K562 (cell line): ENCODE results near the gene LATS1. TPM values are rescaled to one million over a fixed set of nuclear protein-coding genes. Genes with fewer than 3 reads are reported as not detected.

ENCODE experiments used
- BRCA1 ChIP-seq, 2 experiments: fragments of 450-650 bp in 1 of 2; sonication (generic) in 1 of 2; formaldehyde crosslinking in 1 of 2; IDR thresholded peaks; 2 replicates each; pipeline versions ENCODE4 v1.5.0 to v1.6.1; 2017 to 2020; ENCODE audit warnings: mild to moderate bottlenecking in 1 of 2, missing genetic modification reagents in 1 of 2
- CBX5 ChIP-seq: IDR thresholded peaks from 2 replicates; pipeline ENCODE4 v1.6.1; 2014; ENCODE audit warnings: low read depth, borderline replicate concordance
- FOXA1 ChIP-seq: fragments of 450-650 bp; IDR thresholded peaks from 2 replicates; pipeline ENCODE4 v1.6.1; 2016; ENCODE audit warnings: mild to moderate bottlenecking, borderline replicate concordance
- FOXJ2 ChIP-seq: fragments of 200-800 bp; sonication (Bioruptor generic); IDR thresholded peaks from 2 replicates; pipeline ENCODE4 v1.6.1; 2016; ENCODE audit warnings: missing genetic modification characterization, missing compliant biosample characterization
- FOXJ3 ChIP-seq: sonication (generic); formaldehyde crosslinking; IDR thresholded peaks from 2 replicates; pipeline ENCODE4 v1.4.0; 2020; ENCODE audit warnings: mild to moderate bottlenecking, missing genetic modification reagents
- HLTF ChIP-seq: fragments of 450-650 bp; IDR thresholded peaks from 2 replicates; pipeline ENCODE4 v1.6.1; 2016
- MCM5 ChIP-seq: fragments of 450-650 bp; IDR thresholded peaks from 2 replicates; pipeline ENCODE4 v1.6.1; 2016; ENCODE audit warnings: low read depth
- MCM7 ChIP-seq, 2 experiments: fragments of 450-650 bp; IDR thresholded peaks; 2 replicates each; pipeline ENCODE4 v1.6.1; 2016 to 2018
- MYBL2 ChIP-seq, 2 experiments: fragments of 450-650 bp in 1 of 2; sonication (generic) in 1 of 2; formaldehyde crosslinking in 1 of 2; IDR thresholded peaks; 2 replicates each; pipeline versions ENCODE4 v1.6.1 to v1.8.1; 2017 to 2022; ENCODE audit warnings: borderline replicate concordance in 1 of 2, inconsistent platforms in 1 of 2, low read depth in 1 of 2, mild to moderate bottlenecking in 1 of 2, missing genetic modification reagents in 1 of 2, moderate library complexity in 1 of 2
- PCBP2 ChIP-seq: fragments of 200-400 bp; formaldehyde crosslinking; IDR thresholded peaks from 2 replicates; pipeline ENCODE4 v1.6.1; 2018; ENCODE audit warnings: low read length, low read depth, mild to moderate bottlenecking, moderate library complexity; ENCODE audit not compliant: poor library complexity, severe bottlenecking
- POLR2AphosphoS2 ChIP-seq: IDR thresholded peaks from 2 replicates; pipeline ENCODE4 v1.6.1; 2012; ENCODE audit warnings: low read length, improper control_type of control experiment
- POLR2AphosphoS5 ChIP-seq: IDR thresholded peaks from 2 replicates; pipeline ENCODE4 v1.6.1; 2011; ENCODE audit warnings: mild to moderate bottlenecking, low read depth, low read length, moderate library complexity; ENCODE audit not compliant: control insufficient read depth, insufficient read depth
- POLR2B ChIP-seq: fragments of 450-650 bp; IDR thresholded peaks from 2 replicates; pipeline ENCODE4 v1.6.1; 2018; ENCODE audit warnings: low read depth; ENCODE audit not compliant: partially characterized antibody
- SRF ChIP-seq, 2 experiments: fragments of 250-450, 450-650 bp in 1 of 2; sonication (Bioruptor Pico) in 1 of 2; sonication (generic) in 1 of 2; formaldehyde crosslinking; IDR thresholded peaks; 2 replicates each; pipeline versions ENCODE4 v1.5.0 to v1.5.1; 2020 to 2022; ENCODE audit warnings: mild to moderate bottlenecking in 1 of 2, missing genetic modification reagents in 1 of 2
- STAT5A ChIP-seq: IDR thresholded peaks from 2 replicates; pipeline ENCODE4 v1.6.1; 2012; ENCODE audit warnings: low read length, inconsistent platforms, borderline replicate concordance
- XRCC3 ChIP-seq: fragments of 450-650 bp; IDR thresholded peaks from 2 replicates; pipeline ENCODE4 v1.6.1; 2017; ENCODE audit warnings: mild to moderate bottlenecking, moderate library complexity
- ZEB2 ChIP-seq: fragments of 450-650 bp; IDR thresholded peaks from 2 replicates; pipeline ENCODE4 v1.6.1; 2016
- ZNF133 ChIP-seq: fragments of 250-450 bp; sonication (Bioruptor Pico); IDR thresholded peaks from 2 replicates; pipeline ENCODE4 v1.4.0; 2020; ENCODE audit warnings: mild to moderate bottlenecking
- ZNF174 ChIP-seq: fragments of 250-450 bp; sonication (Bioruptor Pico); IDR thresholded peaks from 2 replicates; pipeline ENCODE4 v1.4.0; 2020; ENCODE audit warnings: mild to moderate bottlenecking
- polyA plus RNA-seq, 8 experiments: library from polyadenylated mRNA; depleted of rRNA in 4 of 8; stranded (reverse) in 5 of 8; unstranded in 3 of 8; fragments of >200 nt; fragmentation: Nextera tagmentation in 2 of 8; fragmentation: Illumina TruSeq in 1 of 8; extraction: Ambion mirVana in 2 of 8; extraction: Trizol in 1 of 8; gene quantifications; 2 replicates each; pipeline versions ENCODE4 v1.2.1 to v1.2.3, GENCODE V29; 2011 to 2014; ENCODE audit warnings: inconsistent platforms in 1 of 8, missing spikeins in 1 of 8
- total RNA-seq, 7 experiments: library from RNA; depleted of rRNA in 6 of 7; stranded (reverse); fragments of >200 nt in 6 of 7; fragmentation: Illumina TruSeq in 2 of 7; extraction: Trizol in 2 of 7; gene quantifications; 2 replicates each; pipeline versions ENCODE4 v1.2.1 to v1.2.3, GENCODE V29; 2011 to 2021; ENCODE audit warnings: low replicate concordance in 1 of 7
- TF ChIP-seq, protein P1 (sequence below): conservative IDR thresholded peaks from 2 replicates; pipeline ENCODE4 v1.6.1; 2011; ENCODE audit warnings: low read depth, mild to moderate bottlenecking, low read length; ENCODE audit not compliant: control insufficient read depth
- TF ChIP-seq, protein P2 (sequence below): fragments of 450-650 bp; formaldehyde crosslinking; IDR thresholded peaks from 2 replicates; pipeline ENCODE4 v1.4.0; 2020; ENCODE audit warnings: mild to moderate bottlenecking, moderate library complexity
- TF ChIP-seq, protein P3 (sequence below): fragments of 450-650 bp; IDR thresholded peaks from 2 replicates; pipeline ENCODE4 v1.7.1; 2018; ENCODE audit warnings: mild to moderate bottlenecking, low read depth; ENCODE audit not compliant: partially characterized antibody

LATS1 gene
- total and polyA plus RNA-seq, 9 of the 15 experiments (the other 6 are each of a cell fraction or from before 2014, with no cell fraction given): 5.0 to 36.3 (median 18.4) TPM

DNA sequence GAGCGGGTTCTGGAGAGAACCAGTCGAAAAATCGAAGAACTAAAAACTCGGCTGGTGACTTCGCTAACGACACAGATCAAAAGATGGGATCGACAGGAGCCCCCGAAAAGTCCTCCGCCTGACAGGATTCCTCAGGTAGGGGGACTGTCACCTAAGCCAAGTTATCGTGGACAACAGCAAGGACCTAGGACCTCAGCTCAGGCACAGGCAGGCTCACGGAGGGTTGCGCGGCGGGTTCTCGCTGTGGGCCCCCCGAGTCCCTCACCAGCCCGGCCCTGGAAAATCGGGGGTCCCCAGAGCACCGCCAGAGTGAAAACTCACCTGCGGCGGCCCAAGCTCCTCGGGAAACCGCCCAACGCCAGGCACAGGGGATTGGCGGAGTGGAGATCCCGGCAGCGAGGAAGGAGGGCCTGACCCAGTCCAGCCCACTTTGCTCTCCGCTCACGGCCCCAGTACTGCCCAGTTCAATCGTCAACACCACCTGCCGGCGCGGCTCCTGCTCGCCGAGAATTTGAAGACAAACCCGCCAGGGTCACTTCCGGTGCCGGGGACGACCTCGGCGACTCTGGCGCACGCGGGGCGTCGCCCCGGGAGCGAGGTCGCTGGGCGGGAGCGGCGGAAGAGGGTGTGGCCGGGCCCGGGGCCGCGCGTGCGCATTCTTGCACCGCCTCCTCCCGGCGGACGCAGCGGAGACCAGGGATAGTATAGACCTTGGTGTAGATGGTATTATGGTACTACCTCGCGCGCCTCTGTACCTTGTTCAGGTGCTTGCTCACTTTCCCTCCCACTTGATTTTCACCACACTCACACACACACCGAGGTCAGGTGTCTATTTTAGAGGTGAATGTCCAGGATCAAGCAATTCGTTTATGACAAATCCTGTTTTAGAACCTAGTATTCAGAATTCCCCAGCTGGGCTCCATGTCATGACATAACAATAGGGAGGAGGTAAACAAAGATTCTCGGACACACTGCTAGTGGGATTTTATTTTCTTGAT is 69.5 kb downstream of the LATS1 start, which contains the start of gene KATNA1 (continued):
- TF ChIP-seq POLR2B (peak; percentile 86), FOXA1 (no peak), FOXJ2 (tag) (peak; percentile 75), MCM7 (IDR thresholded peaks at IDR 0.05) (no peak), BRCA1 (IDR thresholded peaks at IDR 0.05) (no peak), BRCA1 (CRISPR knock-in tag; IDR thresholded peaks at IDR 0.05) (no peak), CBX5 (peak; percentile 26; the same call in 1 of the 2 replicates), MCM5 (no peak), ZNF174 (no peak), MYBL2 (IDR thresholded peaks at IDR 0.05; ENCODE audit: low read depth) (peak; percentile 64), MYBL2 (CRISPR knock-in tag; IDR thresholded peaks at IDR 0.05; ENCODE audit: borderline replicate concordance) (peak; percentile 23; the same call in 1 of the 2 replicates), XRCC3 (no peak), POLR2AphosphoS5 (peak; percentile 84), POLR2AphosphoS2 (no peak), ZEB2 (peak; percentile 73; the same call in 1 of the 2 replicates), HLTF (peak; percentile 58; the same call in 1 of the 2 replicates), ZNF133 (no peak), STAT5A (no peak), PCBP2 (no peak), FOXJ3 (no peak), SRF (CRISPR knock-in tag; IDR thresholded peaks at IDR 0.05) (peak; percentile 10 to 87; a peak in 2 of 4 replicates)
- TF ChIP-seq, protein P1, sequence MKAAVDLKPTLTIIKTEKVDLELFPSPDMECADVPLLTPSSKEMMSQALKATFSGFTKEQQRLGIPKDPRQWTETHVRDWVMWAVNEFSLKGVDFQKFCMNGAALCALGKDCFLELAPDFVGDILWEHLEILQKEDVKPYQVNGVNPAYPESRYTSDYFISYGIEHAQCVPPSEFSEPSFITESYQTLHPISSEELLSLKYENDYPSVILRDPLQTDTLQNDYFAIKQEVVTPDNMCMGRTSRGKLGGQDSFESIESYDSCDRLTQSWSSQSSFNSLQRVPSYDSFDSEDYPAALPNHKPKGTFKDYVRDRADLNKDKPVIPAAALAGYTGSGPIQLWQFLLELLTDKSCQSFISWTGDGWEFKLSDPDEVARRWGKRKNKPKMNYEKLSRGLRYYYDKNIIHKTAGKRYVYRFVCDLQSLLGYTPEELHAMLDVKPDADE: peak; percentile 92
- TF ChIP-seq, protein P2, sequence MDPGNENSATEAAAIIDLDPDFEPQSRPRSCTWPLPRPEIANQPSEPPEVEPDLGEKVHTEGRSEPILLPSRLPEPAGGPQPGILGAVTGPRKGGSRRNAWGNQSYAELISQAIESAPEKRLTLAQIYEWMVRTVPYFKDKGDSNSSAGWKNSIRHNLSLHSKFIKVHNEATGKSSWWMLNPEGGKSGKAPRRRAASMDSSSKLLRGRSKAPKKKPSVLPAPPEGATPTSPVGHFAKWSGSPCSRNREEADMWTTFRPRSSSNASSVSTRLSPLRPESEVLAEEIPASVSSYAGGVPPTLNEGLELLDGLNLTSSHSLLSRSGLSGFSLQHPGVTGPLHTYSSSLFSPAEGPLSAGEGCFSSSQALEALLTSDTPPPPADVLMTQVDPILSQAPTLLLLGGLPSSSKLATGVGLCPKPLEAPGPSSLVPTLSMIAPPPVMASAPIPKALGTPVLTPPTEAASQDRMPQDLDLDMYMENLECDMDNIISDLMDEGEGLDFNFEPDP: 0 out of 2 replicates have a peak, but pooled peaks have one; percentile 53
- TF ChIP-seq, protein P3, sequence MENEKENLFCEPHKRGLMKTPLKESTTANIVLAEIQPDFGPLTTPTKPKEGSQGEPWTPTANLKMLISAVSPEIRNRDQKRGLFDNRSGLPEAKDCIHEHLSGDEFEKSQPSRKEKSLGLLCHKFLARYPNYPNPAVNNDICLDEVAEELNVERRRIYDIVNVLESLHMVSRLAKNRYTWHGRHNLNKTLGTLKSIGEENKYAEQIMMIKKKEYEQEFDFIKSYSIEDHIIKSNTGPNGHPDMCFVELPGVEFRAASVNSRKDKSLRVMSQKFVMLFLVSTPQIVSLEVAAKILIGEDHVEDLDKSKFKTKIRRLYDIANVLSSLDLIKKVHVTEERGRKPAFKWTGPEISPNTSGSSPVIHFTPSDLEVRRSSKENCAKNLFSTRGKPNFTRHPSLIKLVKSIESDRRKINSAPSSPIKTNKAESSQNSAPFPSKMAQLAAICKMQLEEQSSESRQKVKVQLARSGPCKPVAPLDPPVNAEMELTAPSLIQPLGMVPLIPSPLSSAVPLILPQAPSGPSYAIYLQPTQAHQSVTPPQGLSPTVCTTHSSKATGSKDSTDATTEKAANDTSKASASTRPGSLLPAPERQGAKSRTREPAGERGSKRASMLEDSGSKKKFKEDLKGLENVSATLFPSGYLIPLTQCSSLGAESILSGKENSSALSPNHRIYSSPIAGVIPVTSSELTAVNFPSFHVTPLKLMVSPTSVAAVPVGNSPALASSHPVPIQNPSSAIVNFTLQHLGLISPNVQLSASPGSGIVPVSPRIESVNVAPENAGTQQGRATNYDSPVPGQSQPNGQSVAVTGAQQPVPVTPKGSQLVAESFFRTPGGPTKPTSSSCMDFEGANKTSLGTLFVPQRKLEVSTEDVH: no peak
